Posterior cingulate gyrus (tissue), 11 donors: ENCODE measurements around the gene STK26.
"Not testable (repeated sequence)": the region's sequence is repeated elsewhere in the genome, so short reads cannot be mapped to it uniquely, and the experiment has no call there.

Source experiments
- DNase-seq, 10 donors: peaks; one replicate each; pipeline versions ENCODE4 v3.0.0 to v3.0.0-alpha.2; 2020 to 2021; ENCODE audit warnings: mixed read lengths in 3 of 10
- intact Hi-C: fragments of 100-400 bp; cut with DNase I; formaldehyde crosslinking; loops from one replicate; pipeline ENCODE4 v1.15.1; 2023

The STK26 gene

DNA sequence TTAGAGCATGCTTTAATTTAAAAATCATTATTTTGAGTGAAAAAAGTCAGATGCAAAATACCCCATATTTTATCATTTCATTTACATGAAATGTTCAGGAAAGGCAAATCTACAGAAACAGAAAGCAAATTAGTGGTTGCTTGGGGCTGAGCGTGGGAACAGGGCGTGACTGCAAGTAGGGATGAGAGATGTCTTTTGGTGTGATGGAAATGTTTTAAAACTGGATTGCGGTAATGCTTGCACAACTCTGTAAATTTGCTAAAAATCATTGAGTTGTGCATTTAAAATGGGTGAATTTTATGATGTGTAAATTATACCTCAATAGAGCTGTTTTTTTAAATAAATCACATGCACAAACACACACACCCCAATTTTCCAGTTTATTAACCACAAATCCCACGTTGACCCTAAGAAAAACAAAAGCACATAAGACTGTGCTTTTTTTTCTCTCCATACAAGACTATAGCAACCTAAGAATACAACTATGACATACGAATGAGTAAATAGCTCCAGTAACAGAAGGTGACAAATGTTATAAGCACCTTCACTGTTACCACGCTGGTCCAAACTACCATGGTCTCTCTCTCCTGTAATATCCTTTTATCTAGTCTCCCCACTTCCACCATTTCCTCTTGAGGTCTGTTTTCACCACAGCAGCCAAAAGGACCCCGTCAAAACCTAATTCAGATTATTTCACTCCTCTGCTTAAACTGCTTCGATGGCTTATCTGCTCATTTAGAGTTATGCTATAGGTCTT is 67.5 kb downstream of the STK26 start:
- intact Hi-C loops, result no loop called here
- DNase-seq, result no peak

DNA sequence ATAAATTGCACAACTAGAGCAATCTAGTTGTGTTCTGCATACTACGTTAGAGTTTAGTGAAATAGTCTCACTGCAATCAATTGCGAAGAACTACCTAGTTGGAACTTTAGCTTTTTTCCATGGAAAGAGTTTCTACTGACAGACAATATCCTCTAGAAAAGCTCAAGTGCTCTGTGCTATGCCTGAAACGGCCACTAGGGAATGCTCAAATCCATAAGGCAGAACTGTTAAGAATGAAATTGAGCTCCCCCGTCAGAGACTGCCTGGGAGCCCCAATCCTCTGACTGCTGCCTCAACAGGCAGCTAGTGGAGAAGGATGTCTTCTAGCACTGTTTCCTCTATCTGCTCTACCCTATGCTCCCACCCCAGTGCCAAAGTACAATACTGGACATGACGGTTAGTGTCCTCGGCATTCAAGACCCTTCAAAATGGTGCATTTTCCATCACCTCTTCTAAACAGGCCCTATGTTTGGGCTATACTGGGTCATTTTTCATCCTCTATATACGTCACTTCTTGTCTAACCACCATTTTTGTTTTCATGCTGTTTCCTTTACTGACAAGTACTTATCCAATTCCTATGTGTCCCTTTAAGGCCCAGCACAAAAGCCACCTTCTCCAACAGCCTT is 69.5 kb downstream of the STK26 start:
- peak in 4 of 10 donors; percentile 7 to 33 (median 13) for DNase-seq
- intact Hi-C loops, result no loop called here

DNA sequence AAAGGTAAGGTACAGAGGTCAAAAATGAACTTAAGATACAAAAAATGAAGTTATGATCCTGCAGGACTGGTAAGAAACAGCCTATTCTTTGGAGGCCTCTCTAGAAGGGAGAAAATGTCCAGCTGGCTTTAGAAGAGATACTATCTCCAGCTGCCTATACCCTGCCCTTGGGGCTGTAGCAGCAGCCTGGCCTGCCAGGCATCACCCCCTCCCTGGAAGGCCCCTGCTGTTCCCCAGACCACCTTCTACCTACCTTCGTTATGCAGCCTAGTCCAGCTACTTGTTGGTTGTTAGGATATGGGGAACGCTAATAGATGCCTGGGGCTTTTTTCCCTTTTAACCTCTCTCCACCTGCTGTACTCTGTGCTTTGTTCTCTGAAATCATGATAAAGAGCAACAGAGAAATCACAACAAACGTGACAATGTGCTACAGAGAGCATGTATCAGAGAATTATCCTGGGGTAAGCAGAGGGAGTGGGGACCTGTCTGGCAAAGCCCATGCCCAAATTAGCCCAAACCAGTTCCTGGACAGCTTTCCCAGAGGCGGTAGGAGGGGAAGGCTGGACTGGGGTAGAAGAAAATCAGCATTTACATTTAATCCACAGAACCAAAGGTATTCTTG is 70.2 kb downstream of the STK26 start:
- no peak for DNase-seq
- intact Hi-C loops, result no loop called here

DNA sequence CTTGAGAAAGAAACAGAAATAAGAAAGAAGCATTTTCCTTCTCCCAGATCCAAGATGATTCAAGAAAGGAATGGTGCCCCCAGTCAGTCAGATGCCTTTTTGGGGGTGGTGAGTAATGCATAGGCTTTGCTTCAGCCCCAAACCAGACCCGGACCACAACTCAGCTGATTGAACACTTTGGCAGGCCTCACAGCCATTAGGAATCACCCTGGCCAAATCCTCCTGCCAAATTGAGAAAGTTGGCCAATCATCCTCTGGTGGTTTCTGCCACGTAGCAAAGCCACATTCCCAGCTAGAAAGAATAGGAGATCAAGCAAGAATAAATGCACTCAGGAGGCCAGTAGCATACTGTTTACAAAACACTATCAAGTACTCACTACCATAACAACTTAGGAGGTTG is 71.1 kb downstream of the STK26 start:
- no peak for DNase-seq
- intact Hi-C loops, result no loop called here

DNA sequence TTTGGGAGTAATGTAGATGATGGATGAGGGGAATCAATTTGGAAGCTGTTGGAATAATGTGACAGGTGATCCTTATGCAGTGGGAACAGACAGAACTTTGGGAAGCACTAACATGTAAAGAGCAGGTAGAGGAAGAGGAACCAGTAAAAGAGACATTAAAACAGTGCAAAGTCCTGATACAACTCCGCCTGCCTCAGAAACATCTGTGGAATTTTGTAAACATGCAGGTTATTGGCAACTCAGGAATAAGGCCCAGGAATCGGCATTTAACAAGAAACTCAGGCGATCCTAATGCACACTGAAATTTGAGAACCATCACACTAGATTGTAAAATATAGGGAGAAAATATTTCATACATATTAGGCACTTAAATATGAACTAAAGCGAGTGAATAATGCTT is 75.6 kb downstream of the STK26 start:
- intact Hi-C loops, DNase-seq: not testable (repeated sequence)

DNA sequence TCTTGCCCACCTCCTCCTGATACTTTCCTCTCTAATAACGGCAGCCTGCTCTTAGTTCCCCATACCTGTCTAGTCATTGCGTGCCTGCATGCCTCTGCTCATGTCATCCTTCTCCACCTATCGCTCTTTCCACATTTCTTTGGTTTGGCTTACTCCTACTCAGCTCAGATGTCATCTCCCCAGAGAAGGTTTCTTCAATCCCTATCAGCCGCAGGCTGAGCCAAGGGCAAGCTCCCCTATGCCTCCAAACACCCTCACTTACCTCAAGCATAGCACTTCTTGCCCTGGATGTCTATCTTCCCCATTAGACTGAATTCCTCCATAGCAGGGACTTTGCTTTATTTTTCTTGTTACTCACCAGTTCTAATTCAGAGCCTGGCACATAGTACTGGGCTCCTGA is 78.1 kb downstream of the STK26 start:
- DNase-seq, result no peak
- intact Hi-C loops, result no loop called here

DNA sequence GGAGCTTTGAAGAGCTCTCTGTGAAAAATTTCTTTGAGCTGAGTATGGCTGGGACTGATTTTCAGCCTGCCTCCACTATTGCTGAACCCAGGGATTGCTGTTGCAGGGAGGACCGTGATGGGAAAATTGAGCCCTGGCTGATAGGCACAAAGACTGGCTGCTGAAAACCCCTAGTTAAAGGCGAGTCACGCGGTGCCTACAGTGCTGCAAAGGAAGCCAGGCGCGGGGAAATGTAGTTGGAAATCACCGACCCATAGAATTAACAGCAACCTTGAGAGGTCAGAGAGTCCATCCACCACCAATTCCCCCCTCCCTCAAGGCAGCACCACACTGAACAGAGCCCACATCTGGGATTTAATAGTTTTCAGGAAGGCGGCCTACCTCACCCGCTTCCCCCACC is 78.7 kb downstream of the STK26 start:
- no peak for DNase-seq
- intact Hi-C loops, result no loop called here

DNA sequence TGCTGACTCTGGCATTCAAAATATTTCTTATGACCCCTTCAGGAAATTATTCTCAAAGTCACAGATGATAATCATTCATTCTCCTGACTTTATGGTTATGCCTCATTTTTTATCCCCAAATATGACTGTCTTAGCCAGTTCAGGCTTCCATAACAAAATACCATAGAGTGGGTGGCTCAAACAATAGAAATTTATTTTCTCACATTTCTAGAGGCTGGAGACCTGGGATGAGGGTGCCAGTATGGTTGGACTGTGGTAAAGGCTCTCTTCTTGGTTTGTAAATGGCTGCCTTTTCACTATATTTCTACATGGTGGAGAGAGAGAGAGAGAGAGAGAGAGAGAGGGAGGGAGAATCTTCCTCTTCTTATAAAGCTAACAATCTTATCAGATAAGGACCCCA is 84.2 kb downstream of the STK26 start:
- DNase-seq, result no peak
- intact Hi-C loops, result no loop called here

DNA sequence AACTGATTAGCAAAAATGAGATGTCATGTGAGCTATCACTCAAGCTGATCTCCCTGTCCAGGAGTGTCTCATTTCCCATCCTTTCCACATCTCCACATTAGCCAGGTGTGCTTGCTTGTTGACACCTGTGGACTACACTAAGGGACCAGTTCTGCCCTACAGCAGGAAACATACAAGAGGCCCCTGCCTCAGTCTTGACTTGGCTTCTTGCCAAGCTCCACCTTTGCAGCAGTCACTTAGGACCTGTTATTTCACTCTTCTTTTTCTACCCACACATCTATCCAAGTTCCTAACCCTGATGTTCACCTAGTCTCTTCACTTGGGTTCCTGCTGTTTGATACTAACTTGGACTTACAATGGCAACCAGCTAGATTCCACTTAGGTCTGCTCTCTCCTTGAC is 91.5 kb downstream of the STK26 start:
- DNase-seq, result no peak
- intact Hi-C loops, result no loop called here

DNA sequence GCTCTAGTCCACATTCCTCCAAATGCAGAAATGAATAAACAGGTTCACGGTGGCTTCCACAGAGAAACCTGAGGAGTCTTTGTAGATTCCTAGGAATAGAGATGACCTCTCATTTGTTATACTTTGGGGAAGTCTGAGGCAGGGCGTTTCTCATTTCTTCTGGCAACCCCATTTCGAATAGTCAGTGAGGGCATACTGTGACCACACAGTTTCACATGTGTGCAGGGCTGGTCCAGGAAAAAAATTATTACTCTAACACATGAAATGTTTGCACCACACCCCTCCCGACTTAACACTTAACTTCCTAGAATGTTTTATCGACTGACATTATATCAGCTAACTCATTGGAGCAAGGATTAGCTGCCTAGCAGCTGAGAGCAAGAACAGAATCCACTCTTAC is 92.7 kb downstream of the STK26 start:
- no peak for DNase-seq
- intact Hi-C loops, result no loop called here

DNA sequence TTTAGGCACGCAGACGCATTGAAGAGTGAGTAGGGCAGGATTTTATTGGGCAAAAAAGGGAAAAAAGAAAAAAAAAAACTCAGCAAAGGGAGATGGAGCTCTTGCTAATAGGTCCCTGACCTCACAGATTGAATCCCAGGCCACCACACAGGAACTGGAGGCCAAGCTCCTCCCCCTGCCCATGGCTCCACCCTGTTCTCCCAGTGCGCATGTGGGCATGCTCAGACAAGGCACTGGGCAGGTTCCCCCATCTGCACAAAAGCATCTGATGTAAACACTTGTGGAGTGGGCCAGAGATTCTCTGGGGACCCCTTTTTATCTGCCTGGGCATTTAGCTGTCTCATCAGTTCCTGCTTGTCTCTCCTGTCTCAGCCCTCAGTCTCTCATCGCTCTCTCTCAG is 95.3 kb downstream of the STK26 start:
- no peak for DNase-seq
- intact Hi-C loops, result no loop called here

DNA sequence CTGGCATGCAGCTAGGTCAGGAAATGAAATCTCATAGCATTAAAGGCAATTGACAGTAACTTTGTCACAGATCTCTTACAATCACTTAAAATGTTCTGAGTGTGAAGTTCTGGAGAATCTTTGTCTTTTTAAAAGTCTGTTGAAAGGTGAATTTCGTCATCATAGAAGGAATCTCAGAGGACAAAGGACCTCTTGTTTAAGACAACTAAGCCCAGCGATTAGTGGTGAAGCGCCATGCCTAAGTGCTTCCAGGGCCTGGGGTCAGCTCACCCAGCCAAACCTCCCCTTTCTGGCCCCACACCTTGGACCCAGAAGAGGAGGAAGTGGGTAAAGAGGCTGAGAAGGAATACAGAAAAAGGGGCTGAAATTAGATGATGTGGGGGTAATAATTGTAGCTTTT is 96.2 kb downstream of the STK26 start:
- DNase-seq, result no peak

DNA sequence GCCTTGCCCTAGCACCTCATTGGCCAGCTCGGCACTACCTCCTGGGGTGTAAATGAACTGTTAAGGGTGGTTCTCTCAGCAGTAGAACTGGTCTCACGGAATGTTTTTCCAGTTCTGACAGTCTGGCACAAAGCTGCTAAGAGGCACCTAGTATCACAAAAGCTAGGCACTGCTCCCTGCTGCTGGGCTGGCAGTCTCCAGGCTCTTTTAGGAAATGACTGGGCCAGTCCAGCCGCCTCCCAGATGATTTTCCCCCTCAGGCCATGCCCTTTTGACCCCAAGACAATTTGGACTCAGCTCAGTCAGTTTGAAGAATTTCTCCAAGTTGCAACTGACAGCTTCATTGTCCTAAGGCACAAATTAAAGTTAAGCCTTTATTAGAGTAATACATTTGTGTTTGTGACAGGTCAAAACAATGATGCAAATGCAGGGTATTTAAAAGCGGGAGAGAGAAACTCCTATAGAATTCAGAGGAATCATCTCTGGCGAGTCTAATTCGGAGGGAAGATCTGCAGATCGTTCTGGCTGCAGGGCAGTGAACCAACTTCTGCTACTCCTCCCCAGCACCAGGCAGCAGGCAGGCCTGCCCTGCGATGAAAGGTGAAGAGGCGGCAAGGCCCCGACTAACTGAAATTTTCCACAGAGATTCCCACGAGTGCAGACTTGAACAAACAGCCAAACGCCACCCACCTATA is 96.9 kb downstream of the STK26 start:
- peak in 1 of 10 donors; percentile 43 for DNase-seq
- intact Hi-C loops, result no loop called here

More for the DNA sequence above, 96.2 kb downstream of the STK26 start:
- intact Hi-C loops, result no loop called here

DNA sequence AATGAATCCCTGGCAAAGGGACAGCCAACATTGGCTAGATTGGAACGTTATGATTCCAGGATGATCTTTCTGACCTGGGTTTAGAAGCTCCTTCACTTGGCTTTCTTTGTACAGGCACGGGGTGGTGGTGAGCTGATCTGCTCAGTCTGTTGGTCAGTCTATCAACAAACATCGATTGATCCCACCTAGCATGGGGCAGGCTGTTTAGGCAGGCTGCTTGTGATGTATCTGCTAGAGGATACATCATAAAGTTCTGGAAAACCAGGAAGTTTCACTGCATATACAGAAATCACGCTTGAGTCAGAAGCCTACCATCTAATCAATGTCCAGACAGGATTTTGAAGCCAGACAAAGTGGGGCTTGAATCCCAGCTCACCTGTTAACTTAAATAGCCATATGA is 97.8 kb downstream of the STK26 start:
- intact Hi-C loops, result no loop called here

More for the DNA sequence above, 97.8 kb downstream of the STK26 start:
- DNase-seq, result no peak
